ENCODE measurements around the gene CACNB3.
A peak's percentile ranks its signal among the peaks of the same experiment; 100 is the strongest.
"Not testable (repeated sequence)": the region's sequence is repeated elsewhere in the genome, so short reads cannot be mapped to it uniquely, and the experiment has no call there.

The CACNB3 gene

DNA sequence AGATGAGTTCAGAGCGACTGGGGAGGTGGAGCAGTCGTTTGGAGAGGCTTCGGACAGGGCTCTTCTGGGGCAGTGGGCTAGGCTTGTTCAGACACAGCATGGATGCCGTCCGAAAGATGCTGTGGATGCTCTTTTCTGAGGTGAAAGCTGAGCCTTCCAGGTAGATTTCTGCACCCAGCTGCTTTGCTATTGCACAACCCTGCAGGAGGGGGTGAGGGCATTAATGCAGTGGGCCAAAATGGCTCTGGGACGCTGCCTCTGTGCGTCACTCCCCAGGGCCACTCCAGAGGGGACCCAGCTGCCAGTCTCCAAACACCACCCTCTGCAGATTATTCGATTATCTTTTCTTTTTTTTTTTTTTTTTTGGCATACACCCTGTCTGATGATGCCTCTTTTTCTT is 39.7 kb downstream of the CACNB3 start:
- H4K20me1 ChIP-seq (ENCODE audit: control insufficient read depth, insufficient read depth, low read depth, low read length), result no peaks in the 10 kb centered on the region
- H3F3A ChIP-seq (ENCODE audit: control insufficient read depth, insufficient read depth), result peaks cover 2% of the 10 kb centered on the region; the same call in 1 of the 2 replicates
- peak overlapping the region; percentile 62 for H3K4me3 ChIP-seq (ENCODE audit: low read length)
- no peak overlapping the region for H3K27ac ChIP-seq (ENCODE audit: low read depth, low read length)
- no peaks in the 10 kb centered on the region for H3K27me3 ChIP-seq (ENCODE audit: control insufficient read depth, low read length)
- peaks cover 27% of the 10 kb centered on the region for H3K36me3 ChIP-seq (ENCODE audit: control insufficient read depth, low read length)
- TF ChIP-seq, protein P1, sequence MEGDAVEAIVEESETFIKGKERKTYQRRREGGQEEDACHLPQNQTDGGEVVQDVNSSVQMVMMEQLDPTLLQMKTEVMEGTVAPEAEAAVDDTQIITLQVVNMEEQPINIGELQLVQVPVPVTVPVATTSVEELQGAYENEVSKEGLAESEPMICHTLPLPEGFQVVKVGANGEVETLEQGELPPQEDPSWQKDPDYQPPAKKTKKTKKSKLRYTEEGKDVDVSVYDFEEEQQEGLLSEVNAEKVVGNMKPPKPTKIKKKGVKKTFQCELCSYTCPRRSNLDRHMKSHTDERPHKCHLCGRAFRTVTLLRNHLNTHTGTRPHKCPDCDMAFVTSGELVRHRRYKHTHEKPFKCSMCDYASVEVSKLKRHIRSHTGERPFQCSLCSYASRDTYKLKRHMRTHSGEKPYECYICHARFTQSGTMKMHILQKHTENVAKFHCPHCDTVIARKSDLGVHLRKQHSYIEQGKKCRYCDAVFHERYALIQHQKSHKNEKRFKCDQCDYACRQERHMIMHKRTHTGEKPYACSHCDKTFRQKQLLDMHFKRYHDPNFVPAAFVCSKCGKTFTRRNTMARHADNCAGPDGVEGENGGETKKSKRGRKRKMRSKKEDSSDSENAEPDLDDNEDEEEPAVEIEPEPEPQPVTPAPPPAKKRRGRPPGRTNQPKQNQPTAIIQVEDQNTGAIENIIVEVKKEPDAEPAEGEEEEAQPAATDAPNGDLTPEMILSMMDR (IDR thresholded peaks at IDR 0.05; ENCODE audit: low read depth, low read length, poor library complexity, severe bottlenecking), result no peak
- TF ChIP-seq EZH2phosphoT487 (IDR thresholded peaks at IDR 0.05; ENCODE audit: borderline replicate concordance, low read length), result no peak
- H3K4me1 ChIP-seq (ENCODE audit: control insufficient read depth, low read length), result peaks cover 25% of the 10 kb centered on the region
- H3K9me2 ChIP-seq (replicated peaks; ENCODE audit: control insufficient read depth, low read length), result no peaks in the 10 kb centered on the region
- H3K9me3 ChIP-seq (ENCODE audit: control insufficient read depth, insufficient read depth, low read length), result no peaks in the 10 kb centered on the region
- peak overlapping the region; percentile 75 for H3K4me2 ChIP-seq (ENCODE audit: low read length)
- H3K79me2 ChIP-seq (ENCODE audit: control insufficient read depth, low read length), result no peaks in the 10 kb centered on the region

DNA sequence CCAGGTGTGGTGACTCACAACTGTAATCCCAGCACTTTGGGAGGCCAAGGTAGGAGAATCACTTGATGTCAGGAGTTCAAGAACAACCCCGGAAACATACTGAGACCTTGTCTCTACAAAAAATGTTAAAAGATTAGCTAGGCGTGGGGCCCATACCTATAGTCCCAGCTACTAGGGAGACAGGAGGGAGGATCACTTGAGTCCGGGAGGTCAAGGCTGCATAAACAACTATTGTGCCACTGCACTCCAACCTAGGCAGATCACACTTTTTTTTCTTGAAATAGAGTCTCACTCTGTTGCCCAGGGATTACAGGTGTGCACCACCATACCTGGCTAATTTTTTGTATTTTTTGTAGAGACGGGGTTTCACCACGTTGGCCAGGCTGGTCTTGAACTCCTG is 41.3 kb downstream of the CACNB3 start:
- Histone ChIP-seq H3K27me3 (ENCODE audit: control insufficient read depth, low read length) (0 out of 2 replicates have a peak, but pooled peaks cover 5% of the 10 kb centered on the region), H3K9me2 (replicated peaks; ENCODE audit: control insufficient read depth, low read length) (no peaks in the 10 kb centered on the region), H3K4me3 (ENCODE audit: low read length) (no peak overlapping the region), H3F3A (ENCODE audit: control insufficient read depth, insufficient read depth) (no peaks in the 10 kb centered on the region), H4K20me1 (ENCODE audit: control insufficient read depth, insufficient read depth, low read depth, low read length) (peaks cover 2% of the 10 kb centered on the region; the same call in 1 of the 2 replicates), H3K79me2 (ENCODE audit: control insufficient read depth, low read length) (peaks cover 2% of the 10 kb centered on the region; the same call in 1 of the 2 replicates), H3K4me1 (ENCODE audit: control insufficient read depth, low read length) (peaks cover 30% of the 10 kb centered on the region), H3K27ac (ENCODE audit: low read depth, low read length) (no peak overlapping the region), H3K36me3 (ENCODE audit: control insufficient read depth, low read length) (peaks cover 34% of the 10 kb centered on the region), H3K9me3 (ENCODE audit: control insufficient read depth, insufficient read depth, low read length) (no peaks in the 10 kb centered on the region), H3K4me2 (ENCODE audit: low read length) (no peak overlapping the region)
- no peak for TF ChIP-seq EZH2phosphoT487 (IDR thresholded peaks at IDR 0.05; ENCODE audit: borderline replicate concordance, low read length)
- TF ChIP-seq, protein P1 (IDR thresholded peaks at IDR 0.05; ENCODE audit: low read depth, low read length, poor library complexity, severe bottlenecking), result no peak

DNA sequence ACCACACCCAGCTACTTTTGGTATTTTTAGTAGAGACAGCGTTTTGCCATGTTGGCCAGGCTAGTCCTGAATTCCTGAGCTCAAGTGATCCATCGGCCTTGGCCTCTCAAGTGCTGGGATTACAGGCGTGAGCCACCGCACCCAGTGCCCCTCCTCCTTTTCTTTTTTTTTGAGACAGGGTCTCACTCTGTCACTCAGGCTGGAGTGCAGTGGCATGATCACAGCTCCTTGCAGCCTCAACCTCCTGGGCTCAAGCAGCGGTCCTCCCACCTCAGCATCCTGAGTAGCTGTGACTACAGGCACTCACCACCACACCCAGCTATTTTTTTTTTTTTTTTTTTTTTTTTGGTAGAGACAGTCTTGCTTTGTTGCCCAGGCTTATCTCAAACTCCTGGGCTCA is 41.9 kb downstream of the CACNB3 start:
- not testable (repeated sequence) for H3K27me3 ChIP-seq (ENCODE audit: control insufficient read depth, low read length); H3K79me2 ChIP-seq (ENCODE audit: control insufficient read depth, low read length); H3K9me3 ChIP-seq (ENCODE audit: control insufficient read depth, insufficient read depth, low read length); H3K4me2 ChIP-seq (ENCODE audit: low read length); H3K9me2 ChIP-seq (replicated peaks; ENCODE audit: control insufficient read depth, low read length); H3K27ac ChIP-seq (ENCODE audit: low read depth, low read length); H3F3A ChIP-seq (ENCODE audit: control insufficient read depth, insufficient read depth); H3K4me3 ChIP-seq (ENCODE audit: low read length); H4K20me1 ChIP-seq (ENCODE audit: control insufficient read depth, insufficient read depth, low read depth, low read length)
- peaks cover 34% of the 10 kb centered on the region for H3K36me3 ChIP-seq (ENCODE audit: control insufficient read depth, low read length)
- H3K4me1 ChIP-seq (ENCODE audit: control insufficient read depth, low read length), result peaks cover 36% of the 10 kb centered on the region

DNA sequence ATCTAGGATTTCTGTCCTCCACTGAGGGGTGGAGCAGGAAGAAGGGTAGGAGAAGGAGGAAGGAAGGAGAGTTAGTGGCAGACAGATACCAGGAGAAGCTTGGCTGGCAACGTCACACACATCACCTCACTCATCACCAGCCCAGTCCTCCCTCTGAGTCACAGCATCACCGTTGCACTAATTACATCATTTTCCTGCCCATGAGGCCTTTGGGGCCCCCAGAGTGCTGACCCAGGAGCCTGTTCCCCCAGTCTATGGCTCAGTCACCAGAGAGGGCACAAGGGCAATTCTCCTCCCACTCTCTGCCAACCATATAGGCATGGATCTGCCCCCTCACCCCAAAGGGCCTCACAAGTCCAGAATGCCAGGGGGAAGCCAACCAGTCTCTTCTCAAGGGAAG is 42.8 kb downstream of the CACNB3 start:
- Histone ChIP-seq H3K4me3 (ENCODE audit: low read length) (no peak overlapping the region), H4K20me1 (ENCODE audit: control insufficient read depth, insufficient read depth, low read depth, low read length) (peaks cover 7% of the 10 kb centered on the region), H3K4me2 (ENCODE audit: low read length) (no peak overlapping the region)

More for the DNA sequence above, 42.8 kb downstream of the CACNB3 start:
- no peaks in the 10 kb centered on the region for H3K9me2 ChIP-seq (replicated peaks; ENCODE audit: control insufficient read depth, low read length)
- H3F3A ChIP-seq (ENCODE audit: control insufficient read depth, insufficient read depth), result no peaks in the 10 kb centered on the region
- TF ChIP-seq, protein P1 (IDR thresholded peaks at IDR 0.05; ENCODE audit: low read depth, low read length, poor library complexity, severe bottlenecking), result no peak
- TF ChIP-seq EZH2phosphoT487 (IDR thresholded peaks at IDR 0.05; ENCODE audit: borderline replicate concordance, low read length), result no peak
- 0 out of 2 replicates have a peak, but pooled peaks cover 5% of the 10 kb centered on the region for H3K27me3 ChIP-seq (ENCODE audit: control insufficient read depth, low read length)
- H3K79me2 ChIP-seq (ENCODE audit: control insufficient read depth, low read length), result peaks cover 8% of the 10 kb centered on the region
- H3K27ac ChIP-seq (ENCODE audit: low read depth, low read length), result no peak overlapping the region
- peaks cover 39% of the 10 kb centered on the region for H3K4me1 ChIP-seq (ENCODE audit: control insufficient read depth, low read length)
- H3K9me3 ChIP-seq (ENCODE audit: control insufficient read depth, insufficient read depth, low read length), result no peaks in the 10 kb centered on the region
- H3K36me3 ChIP-seq (ENCODE audit: control insufficient read depth, low read length), result peaks cover 34% of the 10 kb centered on the region

All from DOHH2 (cell line).